ENCODE results near the gene SOCS4.

GRCh38 chr14:55085060-55085660, 58.1 kb downstream of the SOCS4 start:
- no peak for TF ChIP-seq RAD21 (IDR thresholded peaks at IDR 0.05; ENCODE audit: low read depth)
- TF ChIP-seq YY1 (IDR thresholded peaks at IDR 0.05; ENCODE audit: low read depth), result no peak

Measured in Ishikawa (cell line).